Activated T-helper 1 cell treated with anti-CD3 and anti-CD28 coated beads, Interleukin-12 subunit alpha, Interleukin-12 subunit beta, Interleukin-2, Interleukin-4 antibody, amounts not matched to agents 30 ng/mL and 10 ng/mL and 1 ng/mL, durations not matched to agents 14 hours and 24 hours and 36 hours (primary cell): ENCODE results near the gene DBH. TPM values are rescaled to one million over a fixed set of nuclear protein-coding genes. Genes with fewer than 3 reads are reported as not detected.

Experiments used
- DNase-seq: peaks from one replicate; pipeline ENCODE4 v3.0.0; 2021; ENCODE audit warnings: low spot score
- H3K27ac Mint-ChIP-seq: one replicate; pipeline ENCODE4 v1.8.0; 2021; ENCODE audit warnings: mild to moderate bottlenecking, mixed read lengths
- H3K27me3 Mint-ChIP-seq: one replicate; pipeline ENCODE4 v1.8.0; 2022; ENCODE audit warnings: mild to moderate bottlenecking, moderate library complexity, mixed read lengths; ENCODE audit not compliant: insufficient read depth
- H3K36me3 Mint-ChIP-seq: one replicate; pipeline ENCODE4 v1.8.0; 2021; ENCODE audit warnings: low read depth, mixed read lengths
- H3K4me1 Mint-ChIP-seq: one replicate; pipeline ENCODE4 v1.8.0; 2021; ENCODE audit warnings: low read depth, mixed read lengths
- H3K4me3 Mint-ChIP-seq: one replicate; pipeline ENCODE4 v1.8.0; 2021; ENCODE audit warnings: mild to moderate bottlenecking, moderate library complexity, mixed read lengths
- H3K9me3 Mint-ChIP-seq: one replicate; pipeline ENCODE4 v1.8.0; 2021; ENCODE audit warnings: mixed read lengths
- intact Hi-C: fragments of 100-400 bp; cut with micrococcal nuclease; formaldehyde crosslinking; loops from one replicate; pipeline ENCODE4 v1.15.1; 2024
- total RNA-seq: library from RNA; stranded (reverse); gene quantifications from 2 replicates; pipeline ENCODE4 v1.2.3, GENCODE V29; 2022

The DBH gene
- total RNA-seq, 1 donor from 2014 or later = not detected

DNA sequence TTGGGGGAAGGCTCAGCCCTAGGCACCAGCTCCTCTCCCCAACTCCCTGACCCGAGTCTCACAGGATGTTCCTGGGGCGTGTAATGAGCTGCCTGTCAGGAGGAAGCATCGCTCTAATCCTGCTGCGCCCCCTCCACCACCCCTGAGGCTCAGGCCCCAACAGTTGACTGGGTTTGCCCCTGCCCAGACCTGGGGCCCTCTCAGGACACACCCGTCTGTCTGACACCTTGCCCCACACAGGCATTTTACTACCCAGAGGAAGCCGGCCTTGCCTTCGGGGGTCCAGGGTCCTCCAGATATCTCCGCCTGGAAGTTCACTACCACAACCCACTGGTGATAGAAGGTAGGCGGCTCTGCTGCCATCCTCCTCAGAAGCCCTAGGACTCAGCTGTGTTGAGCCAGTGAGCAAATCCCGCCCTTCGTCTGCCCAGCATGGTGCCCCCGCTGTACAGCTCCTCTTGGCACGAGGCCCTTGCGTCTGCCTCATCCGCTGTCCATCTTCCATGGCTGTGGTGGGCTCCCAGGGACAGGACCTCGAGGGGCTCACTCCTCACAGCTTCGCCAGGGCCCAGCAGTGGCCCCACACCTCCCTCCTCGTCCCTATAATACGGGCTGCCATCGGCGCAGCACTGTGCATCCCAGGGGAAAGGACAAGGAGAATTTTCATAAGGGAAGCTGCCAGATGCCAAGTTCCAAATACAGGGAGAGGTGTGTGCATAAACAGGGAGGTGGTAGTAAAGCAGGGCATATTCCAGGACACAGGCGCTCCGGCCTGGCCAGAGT is 8.0 kb downstream of the DBH start:
- DNase-seq = no peak
- H3K36me3 Mint-ChIP-seq = no peaks in the 10 kb centered on the region
- no peaks in the 10 kb centered on the region for H3K4me1 Mint-ChIP-seq
- no peak overlapping the region for H3K4me3 Mint-ChIP-seq
- H3K27ac Mint-ChIP-seq = no peak overlapping the region
- no peaks in the 10 kb centered on the region for H3K9me3 Mint-ChIP-seq
- H3K27me3 Mint-ChIP-seq = peaks cover 3% of the 10 kb centered on the region
- intact Hi-C loops = no loop called here

- no peaks in the 10 kb centered on the region for H3K4me1 Mint-ChIP-seq
- H3K27ac Mint-ChIP-seq = no peak overlapping the region
- DNase-seq = no peak
- intact Hi-C loops = no loop called here
- H3K9me3 Mint-ChIP-seq = no peaks in the 10 kb centered on the region
- H3K27me3 Mint-ChIP-seq = peaks cover 3% of the 10 kb centered on the region
- H3K4me3 Mint-ChIP-seq = no peak overlapping the region
- H3K36me3 Mint-ChIP-seq = no peaks in the 10 kb centered on the region
Observed at GRCh38 chr9:133645021-133645765, 9.0 kb downstream of the DBH start.

- H3K36me3 Mint-ChIP-seq = no peaks in the 10 kb centered on the region
- no peaks in the 10 kb centered on the region for H3K4me1 Mint-ChIP-seq
- no peak overlapping the region for H3K27ac Mint-ChIP-seq
- H3K4me3 Mint-ChIP-seq = no peak overlapping the region
- H3K27me3 Mint-ChIP-seq = peaks cover 3% of the 10 kb centered on the region
- intact Hi-C loops = no loop called here
- DNase-seq = no peak
- H3K9me3 Mint-ChIP-seq = no peaks in the 10 kb centered on the region
Observed at GRCh38 chr9:133647148-133647547, 11.0 kb downstream of the DBH start.

GRCh38 chr9:133647765-133648469 is 11.8 kb downstream of the DBH start:
- Mint-ChIP-seq H3K4me1 (no peaks in the 10 kb centered on the region), H3K27me3 (peaks cover 3% of the 10 kb centered on the region), H3K4me3 (no peak overlapping the region), H3K9me3 (no peaks in the 10 kb centered on the region), H3K27ac (no peak overlapping the region), H3K36me3 (no peaks in the 10 kb centered on the region)
- intact Hi-C loops = no loop called here
- no peak for DNase-seq

DNA sequence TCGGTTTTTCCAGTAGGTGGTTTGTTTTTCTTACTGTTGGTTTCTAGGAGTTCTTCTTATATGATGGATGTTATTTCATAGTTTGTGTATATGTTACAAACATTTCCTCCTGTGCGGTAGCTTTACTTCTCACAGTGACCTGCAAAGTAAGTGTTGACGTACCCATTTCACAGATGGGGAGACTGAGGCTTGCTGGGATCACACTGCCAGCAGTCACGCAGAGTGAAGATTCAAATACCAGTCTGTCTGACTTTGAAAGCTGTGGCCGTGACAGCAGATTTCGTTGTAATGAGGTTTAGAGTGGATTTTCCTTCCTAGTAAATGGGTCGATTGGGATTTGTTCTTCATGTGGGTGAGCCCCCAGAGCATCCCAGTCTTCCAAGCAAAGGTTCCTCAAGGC is 13.0 kb downstream of the DBH start:
- Mint-ChIP-seq H3K36me3 (no peaks in the 10 kb centered on the region), H3K4me3 (no peak overlapping the region), H3K27ac (no peak overlapping the region), H3K27me3 (peaks cover 3% of the 10 kb centered on the region), H3K9me3 (no peaks in the 10 kb centered on the region), H3K4me1 (no peaks in the 10 kb centered on the region)
- no peak for DNase-seq
- intact Hi-C loops = no loop called here

- H3K9me3 Mint-ChIP-seq = no peaks in the 10 kb centered on the region
- DNase-seq = no peak
- H3K27ac Mint-ChIP-seq = no peak overlapping the region
- intact Hi-C loops = no loop called here
- no peaks in the 10 kb centered on the region for H3K36me3 Mint-ChIP-seq
- H3K4me3 Mint-ChIP-seq = no peak overlapping the region
- no peaks in the 10 kb centered on the region for H3K4me1 Mint-ChIP-seq
- peaks cover 3% of the 10 kb centered on the region for H3K27me3 Mint-ChIP-seq
Observed at GRCh38 chr9:133650026-133650425, 13.9 kb downstream of the DBH start.

DNA sequence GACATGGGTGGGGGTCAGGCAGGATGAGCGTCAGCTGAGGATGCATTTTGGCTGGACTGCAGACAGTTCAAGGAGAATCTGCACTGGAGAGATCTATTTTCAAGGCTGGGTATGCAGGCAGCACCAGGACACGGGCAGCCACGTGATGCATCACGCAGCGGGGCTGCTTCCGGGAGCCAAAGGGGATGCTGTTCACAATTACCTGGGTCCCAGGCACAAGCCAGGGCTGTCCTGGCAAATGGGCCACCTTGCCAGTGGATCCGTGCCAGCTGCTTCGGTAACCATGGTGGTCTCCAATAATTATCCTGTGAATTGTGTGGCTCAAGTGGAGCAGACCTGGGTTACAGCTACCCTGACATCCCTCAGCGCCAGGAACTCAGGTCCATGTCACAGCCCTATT is 17.5 kb downstream of the DBH start:
- H3K4me3 Mint-ChIP-seq = no peak overlapping the region
- no peak overlapping the region for H3K27ac Mint-ChIP-seq
- DNase-seq = no peak
- H3K9me3 Mint-ChIP-seq = no peaks in the 10 kb centered on the region
- no peaks in the 10 kb centered on the region for H3K4me1 Mint-ChIP-seq
- intact Hi-C loops = no loop called here
- peaks cover 8% of the 10 kb centered on the region for H3K27me3 Mint-ChIP-seq
- H3K36me3 Mint-ChIP-seq = no peaks in the 10 kb centered on the region

DNA sequence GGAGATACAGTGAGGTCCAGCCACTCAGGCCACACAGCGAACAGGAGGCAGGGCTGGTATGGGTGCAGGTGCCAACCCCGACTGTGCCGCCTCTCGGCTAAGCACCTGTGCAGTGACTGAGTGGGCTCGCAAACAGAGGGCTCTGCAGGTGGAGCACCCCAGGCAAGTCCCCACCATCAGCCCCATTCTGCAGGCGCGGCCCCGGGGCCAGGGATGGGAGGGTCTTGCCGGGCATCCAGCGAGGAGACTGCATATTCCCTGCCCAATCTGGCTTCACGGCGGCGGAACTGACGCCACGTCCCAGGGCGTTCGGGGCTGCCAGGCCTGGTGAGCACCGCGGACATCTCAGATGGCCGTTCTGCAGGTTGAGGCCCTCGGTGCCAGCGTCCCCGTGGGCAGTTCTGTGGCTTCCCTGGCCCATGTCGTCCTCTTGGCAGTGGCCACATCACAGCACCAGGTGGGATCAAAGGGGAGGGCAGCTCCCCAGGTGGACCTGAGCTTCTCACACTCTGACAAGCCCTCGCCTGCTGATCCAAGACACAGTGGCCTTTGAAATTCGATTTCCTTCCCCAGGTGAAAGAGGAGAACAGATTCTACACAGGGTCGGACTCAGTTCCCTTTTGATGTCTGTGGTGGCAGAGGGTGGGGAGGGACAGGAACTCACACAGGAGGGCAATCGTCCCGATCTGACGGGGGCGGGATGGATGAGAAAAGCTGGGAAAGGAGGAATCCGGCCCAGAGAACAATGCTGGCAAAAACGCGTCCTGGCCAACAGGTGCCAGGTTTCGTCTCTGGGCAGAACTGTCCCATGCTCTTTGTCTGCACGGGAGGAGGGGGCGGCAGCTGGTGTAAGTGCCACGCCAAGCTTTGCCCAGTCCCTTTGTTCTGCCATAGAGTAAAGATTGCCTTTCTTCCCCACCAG is 18.8 kb downstream of the DBH start:
- H3K4me1 Mint-ChIP-seq = no peaks in the 10 kb centered on the region
- no peaks in the 10 kb centered on the region for H3K36me3 Mint-ChIP-seq
- intact Hi-C loops = no loop called here
- no peak overlapping the region for H3K27ac Mint-ChIP-seq
- peaks cover 19% of the 10 kb centered on the region for H3K27me3 Mint-ChIP-seq
- H3K4me3 Mint-ChIP-seq = no peak overlapping the region
- no peak for DNase-seq
- H3K9me3 Mint-ChIP-seq = no peaks in the 10 kb centered on the region

DNA sequence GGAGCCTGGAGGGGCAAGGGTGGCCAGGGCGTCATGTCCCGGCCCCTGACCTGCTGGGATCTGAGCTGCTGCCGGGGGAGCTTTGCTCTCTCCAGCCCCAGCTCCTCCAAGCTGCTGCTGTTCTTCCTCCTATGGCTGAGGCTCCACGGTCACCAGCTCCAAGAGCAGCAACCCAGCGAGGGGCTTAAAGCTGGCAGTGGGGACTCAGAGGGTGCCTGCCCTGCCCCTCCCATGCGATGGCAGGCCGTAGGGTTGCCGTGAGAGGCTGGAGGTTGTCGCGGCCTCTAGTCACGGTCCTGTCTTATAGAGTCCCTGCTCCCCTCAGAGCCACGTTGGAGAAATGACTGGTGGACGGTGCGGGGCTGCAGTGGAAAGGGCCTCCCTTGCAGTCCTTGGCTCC is 19.5 kb downstream of the DBH start:
- Mint-ChIP-seq H3K27ac (no peak overlapping the region), H3K9me3 (no peaks in the 10 kb centered on the region), H3K4me1 (no peaks in the 10 kb centered on the region), H3K27me3 (peaks cover 20% of the 10 kb centered on the region), H3K4me3 (no peak overlapping the region), H3K36me3 (no peaks in the 10 kb centered on the region)
- no peak for DNase-seq
- intact Hi-C loops = no loop called here

- H3K4me1 Mint-ChIP-seq = no peaks in the 10 kb centered on the region
- H3K9me3 Mint-ChIP-seq = no peaks in the 10 kb centered on the region
- no peak for DNase-seq
- H3K27me3 Mint-ChIP-seq = peaks cover 21% of the 10 kb centered on the region
- H3K4me3 Mint-ChIP-seq = no peak overlapping the region
- intact Hi-C loops = no loop called here
- H3K27ac Mint-ChIP-seq = no peak overlapping the region
- no peaks in the 10 kb centered on the region for H3K36me3 Mint-ChIP-seq
Observed at GRCh38 chr9:133656211-133657119, 20.3 kb downstream of the DBH start.

DNA sequence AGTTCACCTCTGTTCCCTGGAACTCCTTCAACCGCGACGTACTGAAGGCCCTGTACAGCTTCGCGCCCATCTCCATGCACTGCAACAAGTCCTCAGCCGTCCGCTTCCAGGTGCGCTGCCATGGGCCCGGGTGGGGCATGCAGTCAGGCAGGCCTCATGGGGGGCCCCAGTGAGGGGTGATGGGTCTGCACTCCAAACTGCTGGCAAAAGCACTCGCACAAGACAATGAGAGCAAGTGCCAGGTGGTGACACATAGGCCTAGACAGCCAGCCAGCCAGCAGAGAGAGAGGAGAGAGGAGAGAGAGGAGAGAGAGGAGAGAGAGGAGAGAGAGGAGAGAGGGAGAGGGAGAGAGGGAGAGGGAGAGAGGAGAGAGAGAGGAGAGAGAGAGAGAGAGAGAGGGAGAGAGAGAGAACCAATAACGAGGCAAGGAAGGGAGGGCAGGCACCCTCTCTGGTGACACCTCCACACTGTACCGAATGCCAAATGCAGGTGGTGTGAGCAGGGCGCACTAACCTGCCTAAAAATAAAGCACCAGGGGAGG is 21.0 kb downstream of the DBH start:
- intact Hi-C loops = no loop called here
- H3K9me3 Mint-ChIP-seq = no peaks in the 10 kb centered on the region
- H3K36me3 Mint-ChIP-seq = no peaks in the 10 kb centered on the region
- no peak overlapping the region for H3K4me3 Mint-ChIP-seq
- no peaks in the 10 kb centered on the region for H3K4me1 Mint-ChIP-seq
- no peak for DNase-seq
- no peak overlapping the region for H3K27ac Mint-ChIP-seq
- H3K27me3 Mint-ChIP-seq = peaks cover 23% of the 10 kb centered on the region
